ENCODE results near the gene LDLRAD3.
"Not testable (repeated sequence)": the region's sequence is repeated elsewhere in the genome, so short reads cannot be mapped to it uniquely, and the experiment has no call there.

The LDLRAD3 gene, protein sequence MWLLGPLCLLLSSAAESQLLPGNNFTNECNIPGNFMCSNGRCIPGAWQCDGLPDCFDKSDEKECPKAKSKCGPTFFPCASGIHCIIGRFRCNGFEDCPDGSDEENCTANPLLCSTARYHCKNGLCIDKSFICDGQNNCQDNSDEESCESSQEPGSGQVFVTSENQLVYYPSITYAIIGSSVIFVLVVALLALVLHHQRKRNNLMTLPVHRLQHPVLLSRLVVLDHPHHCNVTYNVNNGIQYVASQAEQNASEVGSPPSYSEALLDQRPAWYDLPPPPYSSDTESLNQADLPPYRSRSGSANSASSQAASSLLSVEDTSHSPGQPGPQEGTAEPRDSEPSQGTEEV

DNA sequence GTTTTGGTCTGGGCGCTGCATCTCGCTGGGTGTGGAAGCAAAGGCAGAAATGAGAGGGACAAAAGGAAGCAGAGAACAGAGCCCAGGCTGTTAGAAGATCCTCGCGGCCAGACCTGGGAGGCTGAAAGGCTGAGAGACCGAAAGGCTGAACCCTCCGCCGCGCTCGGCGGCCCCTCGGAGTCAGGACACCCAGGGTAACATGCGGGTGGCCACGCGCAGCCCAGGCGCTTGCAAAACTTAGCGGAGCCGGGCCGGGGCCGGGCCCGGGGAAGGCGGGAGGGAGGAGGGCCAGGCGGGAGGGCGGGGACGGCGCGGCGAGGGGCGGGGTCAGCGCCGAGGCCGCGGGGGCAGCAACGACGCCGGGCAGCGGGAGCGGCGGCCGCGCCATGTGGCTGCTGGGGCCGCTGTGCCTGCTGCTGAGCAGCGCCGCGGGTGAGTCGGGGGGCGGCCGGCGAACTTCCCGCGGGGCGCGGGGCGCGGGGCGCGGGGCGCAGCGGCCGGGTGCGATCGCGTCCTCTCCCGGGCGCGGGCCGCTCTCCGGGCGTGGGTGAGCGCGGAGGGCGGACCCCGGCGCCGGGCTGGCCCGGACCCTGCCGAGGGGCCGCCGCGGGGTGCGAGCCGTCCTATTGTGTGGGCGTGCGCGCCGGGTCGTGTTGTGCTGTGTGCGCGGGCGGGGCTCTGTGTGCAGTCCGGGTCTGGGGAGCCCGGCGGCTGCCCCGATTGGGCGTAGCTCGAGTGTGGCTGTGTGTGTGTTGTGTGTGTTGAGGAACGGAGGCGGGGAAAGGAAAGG is at the start of gene LDLRAD3:
Gene LDLRAD3 (plus strand): TSS at position 350 of the 790 bp plus-strand sequence. CDS start 37 bp downstream, at position 387.
- FAIRE-seq, result no peak

DNA sequence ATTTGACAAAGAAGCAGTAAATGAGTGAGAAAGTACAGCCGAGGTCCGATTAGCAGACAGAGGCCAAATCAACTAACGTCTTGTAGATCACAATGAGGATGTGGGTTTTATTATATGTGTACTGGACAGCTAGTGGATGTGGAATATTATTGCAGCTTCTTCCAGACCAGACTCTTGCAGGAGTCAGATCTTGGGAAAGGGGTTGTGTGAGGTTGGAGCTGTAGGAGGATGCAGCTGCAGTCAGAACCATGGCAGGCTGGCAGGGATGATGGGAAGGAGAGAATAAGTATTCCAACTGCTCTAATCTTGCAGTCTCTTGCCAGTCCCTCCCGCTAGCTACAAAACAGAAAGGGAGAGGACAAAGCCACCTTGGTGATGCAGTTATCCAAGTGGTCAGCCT is 46.8 kb upstream of the LDLRAD3 start:
- FAIRE-seq, result no peak

DNA sequence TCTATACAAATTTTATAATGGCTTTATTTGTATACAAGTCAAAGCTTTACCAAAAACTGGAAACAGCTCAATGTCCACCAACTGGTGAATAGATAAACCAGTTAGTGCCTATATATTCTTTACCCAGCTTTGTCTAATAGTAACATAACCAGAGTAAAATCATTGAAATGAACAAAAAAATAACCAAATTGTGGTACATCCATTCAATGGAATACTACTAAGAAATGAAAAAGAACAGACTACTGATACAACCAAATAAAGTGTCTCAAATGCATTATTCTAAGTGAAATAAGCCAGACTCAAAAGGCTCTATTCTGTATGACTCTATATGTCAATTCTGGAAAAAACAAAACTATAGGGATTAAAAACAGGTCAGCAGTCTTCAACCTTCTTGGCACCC is 40.9 kb upstream of the LDLRAD3 start:
- no peak for FAIRE-seq

DNA sequence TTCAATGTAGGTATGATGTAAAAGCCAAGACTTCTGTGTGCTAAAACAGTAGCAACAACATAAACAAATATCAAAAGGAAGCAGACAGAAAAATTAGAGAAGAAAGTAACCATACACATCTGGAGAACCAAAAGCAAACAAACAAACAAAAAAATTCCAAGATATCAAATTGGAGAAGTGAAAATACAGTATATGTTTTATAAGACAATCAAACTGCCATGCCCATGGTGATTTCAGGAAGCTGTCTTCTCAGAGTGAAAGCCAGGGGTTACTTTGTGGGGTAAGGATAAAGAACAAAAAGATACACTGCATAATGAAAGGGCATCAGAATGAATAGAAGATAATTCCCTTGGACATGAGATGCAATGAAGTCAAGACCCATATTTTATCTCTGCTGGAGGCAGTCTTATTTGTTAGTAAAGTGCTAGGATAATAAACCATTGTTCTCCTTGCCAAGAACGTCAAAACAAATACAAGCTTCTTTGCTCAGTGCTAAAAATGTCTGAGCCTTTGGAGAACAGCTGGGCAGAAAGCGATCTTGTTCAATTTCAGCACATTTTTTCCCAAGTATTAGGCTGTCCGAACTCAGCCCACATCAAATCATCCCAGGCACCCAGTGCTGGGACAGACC is 38.1 kb upstream of the LDLRAD3 start:
- FAIRE-seq, result no peak

DNA sequence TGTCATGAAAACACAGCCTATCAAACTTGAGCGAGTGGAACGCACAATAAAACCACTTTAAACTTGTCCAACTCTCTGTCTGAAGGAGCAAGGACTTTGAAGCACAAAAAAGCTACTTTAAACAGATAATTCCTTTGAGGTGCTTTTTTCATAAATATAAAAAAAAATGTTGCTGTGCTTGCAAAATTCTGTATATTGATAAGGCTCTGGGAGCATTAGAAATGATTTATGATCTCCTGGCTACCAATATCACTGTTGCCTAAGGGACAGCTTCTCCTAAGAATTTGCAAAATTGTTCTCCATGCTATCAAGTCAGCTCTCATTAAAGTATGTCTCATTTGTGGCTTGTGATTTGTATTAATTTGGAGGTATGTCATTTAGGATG is 37.6 kb upstream of the LDLRAD3 start:
- FAIRE-seq, result no peak

DNA sequence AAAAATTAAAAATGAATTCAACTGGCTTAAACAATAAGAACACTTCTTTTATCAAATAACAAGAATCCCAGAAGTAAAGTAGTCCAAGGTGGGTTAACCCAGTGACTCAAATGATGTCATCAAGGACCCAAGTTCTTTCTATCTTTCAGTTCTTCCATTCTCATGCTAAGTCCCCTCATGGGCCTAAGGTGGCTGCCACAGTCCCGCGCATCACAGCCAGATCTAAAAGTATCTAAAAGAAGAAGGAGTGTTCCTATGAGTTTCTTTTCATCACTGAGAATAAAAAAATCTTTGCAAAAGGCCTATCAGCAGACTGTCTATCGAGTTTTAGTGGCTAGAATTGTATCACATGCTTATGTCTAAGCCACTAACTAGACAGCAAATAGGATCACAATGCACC is 37.2 kb upstream of the LDLRAD3 start:
- FAIRE-seq, result no peak

DNA sequence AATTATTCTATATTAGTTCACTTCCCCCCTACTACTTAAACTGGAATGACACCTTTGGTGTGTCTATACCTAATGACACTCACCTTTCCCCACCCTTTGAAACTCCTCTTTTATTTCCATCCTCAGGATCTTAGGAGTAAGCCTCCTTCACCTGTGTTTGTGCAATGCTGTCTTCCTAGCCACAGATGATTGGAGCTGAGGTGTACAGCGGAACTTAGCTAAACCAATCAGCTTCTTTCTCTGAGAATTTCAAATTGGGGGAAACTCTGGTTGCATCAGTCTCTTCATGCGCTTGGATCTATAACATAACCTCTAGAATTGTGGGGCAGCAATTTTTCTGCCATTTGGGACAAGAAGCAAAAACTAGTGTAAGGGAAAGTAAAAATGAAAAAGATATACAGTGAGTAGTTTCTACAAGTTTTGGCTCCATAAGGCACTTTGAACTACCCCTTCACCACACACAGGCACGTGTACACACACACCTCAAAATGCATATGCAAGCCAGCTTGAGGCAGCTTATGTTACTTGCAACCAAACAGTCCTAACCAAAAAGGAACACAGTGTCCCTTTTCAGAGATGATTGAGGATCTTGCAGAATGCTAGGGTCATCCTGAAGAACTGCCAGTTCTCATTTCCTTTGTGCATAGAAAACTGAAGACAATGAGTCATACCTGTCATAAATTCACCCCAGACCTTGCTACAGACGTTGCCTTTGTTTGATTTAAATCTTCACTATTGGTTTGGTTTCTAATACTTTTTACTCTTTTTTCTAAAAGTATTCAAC is 36.0 kb upstream of the LDLRAD3 start:
- FAIRE-seq, result no peak

DNA sequence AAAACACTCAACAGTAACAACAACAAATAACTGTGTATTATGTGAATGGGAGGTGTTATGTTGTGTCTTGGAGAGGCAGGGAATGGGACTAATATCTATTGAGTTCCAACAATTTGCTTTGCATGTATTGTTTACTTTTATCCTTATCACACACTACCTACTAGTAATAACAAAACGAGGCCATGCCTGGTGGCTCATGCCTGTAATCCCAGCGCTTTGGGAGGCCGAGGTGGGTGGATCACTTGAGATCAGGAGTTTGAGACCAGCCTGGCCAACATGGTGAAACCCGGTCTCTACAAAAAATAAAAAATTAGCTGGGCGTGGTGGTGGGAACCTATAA is 35.5 kb upstream of the LDLRAD3 start:
- FAIRE-seq, result not testable (repeated sequence)

DNA sequence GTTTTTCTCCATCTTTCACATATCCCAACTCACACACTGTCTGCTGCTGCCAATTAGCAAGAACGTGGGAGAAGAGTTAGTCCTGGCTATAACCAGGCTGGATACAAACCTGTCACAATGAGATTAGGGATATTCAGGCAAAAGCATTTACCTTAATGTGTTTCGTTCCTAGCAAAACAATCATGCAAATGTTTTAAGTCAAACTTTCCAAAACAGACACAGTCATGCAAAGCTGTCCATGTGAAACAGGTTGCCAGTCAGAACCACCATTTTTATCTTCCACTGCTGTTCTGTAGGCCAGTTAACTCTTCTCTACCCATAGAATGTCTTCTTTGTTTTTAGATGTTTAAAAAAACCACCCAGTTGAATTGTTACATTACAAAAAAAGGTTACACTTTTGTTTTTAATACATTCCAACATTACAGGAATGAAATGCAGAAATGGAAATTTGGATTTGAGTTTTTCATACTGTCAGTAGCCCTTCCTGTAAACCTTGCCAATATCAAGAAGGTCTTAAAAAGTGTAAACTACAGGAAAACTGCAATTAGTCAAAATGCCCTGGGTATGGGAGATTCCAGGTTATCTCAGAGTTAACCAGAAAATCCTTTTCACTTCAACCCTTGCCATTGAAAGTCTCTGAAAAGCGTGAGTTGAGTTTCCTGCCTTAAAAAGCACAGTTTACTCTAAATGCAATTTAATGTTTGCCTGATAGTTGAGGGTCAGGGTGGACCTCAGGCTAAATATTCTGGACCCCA is 34.2 kb upstream of the LDLRAD3 start:
- no peak for FAIRE-seq

DNA sequence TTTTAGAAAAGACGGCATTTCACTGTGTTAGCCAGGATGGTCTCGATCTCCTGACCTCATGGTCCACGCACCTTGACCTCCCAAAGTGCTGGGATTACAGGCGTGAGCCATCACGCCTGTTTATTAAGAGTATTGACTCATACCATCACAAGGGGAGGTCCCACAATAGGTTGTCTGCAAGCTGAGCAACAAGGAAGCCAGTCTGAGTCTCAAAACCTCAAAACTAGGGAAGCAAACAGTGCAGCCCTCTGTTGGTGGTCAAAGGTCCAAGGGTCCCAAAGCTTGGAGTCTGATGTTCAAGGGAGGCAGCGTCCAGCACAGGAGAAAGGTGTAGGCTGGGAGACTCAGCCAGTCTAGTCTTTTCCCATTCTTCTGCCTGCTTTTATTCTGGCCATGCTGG is 32.8 kb upstream of the LDLRAD3 start:
- FAIRE-seq, result no peak

DNA sequence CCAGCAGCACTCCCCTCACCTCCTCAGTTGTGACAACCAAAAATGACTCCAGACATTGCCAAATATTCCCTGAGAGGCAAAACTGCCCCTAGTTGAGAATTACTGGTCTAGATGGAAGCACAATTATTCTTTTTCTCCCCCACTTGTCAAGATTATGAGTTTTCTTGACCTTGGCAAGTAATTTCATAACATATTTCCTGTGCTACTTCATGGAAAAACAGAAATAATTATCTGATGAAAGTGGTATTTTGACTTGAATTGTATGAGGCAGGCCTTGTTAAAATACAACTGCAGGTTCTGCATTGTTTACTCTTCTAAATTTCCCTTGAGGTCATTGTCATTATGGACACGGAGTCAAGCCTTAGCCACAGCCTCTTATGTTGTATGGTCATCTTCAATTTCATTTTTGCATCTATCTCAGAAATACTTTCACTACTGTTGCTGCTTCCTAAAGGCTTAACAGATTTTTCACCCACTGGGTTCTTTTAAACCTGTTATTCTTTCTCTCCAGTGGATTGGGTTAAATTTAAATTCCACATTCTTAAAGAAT is 32.2 kb upstream of the LDLRAD3 start:
- FAIRE-seq, result no peak

DNA sequence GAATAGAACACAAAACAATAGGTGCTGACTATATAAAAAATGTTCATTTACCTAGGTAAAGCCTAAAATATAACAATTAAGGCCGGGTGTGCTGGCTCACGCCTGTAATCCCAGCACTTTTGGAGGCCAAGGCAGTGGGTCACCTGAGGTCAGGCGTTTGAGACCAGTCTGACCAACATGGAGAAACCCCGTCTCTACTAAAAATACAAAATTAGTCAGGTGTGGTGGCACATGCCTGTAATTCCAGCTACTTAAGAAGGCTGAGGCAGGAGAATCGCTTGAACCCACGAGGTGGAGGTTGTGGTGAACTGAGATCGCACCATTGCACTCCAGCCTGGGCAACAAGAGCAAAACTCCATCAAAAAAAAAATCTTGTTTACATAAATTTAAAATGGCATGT is 31.4 kb upstream of the LDLRAD3 start:
- not testable (repeated sequence) for FAIRE-seq

DNA sequence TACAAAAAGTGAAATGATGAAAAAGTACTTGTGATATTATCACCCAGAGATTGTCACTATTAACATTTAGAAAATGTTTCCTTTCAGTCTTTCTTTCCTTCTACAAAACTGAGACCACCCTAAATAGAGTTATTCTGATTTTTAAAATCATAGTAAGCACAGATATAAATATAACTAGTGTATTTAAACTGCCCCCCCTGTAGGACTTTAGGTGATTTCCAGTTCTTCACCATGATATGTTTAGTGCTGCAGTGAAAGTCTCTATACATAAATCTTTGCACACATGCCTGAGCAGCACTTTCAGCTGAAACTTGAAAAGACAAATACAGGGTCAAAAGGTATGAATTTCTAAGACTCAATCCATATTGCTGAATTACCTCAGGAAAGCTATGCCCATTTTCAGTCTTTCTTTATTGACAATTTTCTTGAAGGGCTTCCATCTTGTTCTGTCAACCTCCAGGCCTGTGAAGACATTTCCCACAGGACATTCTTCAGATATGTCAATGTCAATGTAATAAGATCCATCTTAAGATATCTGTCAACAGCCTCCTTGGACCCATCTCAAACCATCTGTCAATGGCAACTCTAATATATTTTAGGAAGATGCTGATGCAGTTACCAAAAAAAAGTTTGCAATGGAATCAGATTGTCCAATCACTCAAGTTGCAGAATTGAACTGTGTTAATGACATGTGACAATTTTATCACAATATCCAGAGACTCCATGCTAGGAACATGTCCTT is 30.8 kb upstream of the LDLRAD3 start:
- no peak for FAIRE-seq

DNA sequence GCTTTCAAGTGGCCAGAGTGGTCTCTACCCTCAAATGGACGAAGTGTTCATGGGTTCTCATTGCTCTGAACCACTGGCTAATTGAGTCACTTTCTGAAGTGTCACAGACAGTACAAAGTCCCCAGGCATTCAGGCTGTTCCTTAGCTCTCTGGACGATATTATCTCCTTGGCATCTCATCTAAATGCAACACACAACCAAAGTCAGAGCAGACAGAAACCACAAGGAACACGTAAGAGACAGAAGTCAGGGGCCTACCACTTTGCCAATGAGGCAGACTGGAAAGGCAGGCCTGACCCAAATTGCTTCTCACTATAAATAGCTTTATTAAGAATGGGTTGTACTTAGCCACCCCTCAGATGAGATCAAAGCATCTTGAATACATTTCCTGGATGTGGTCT is 29.0 kb upstream of the LDLRAD3 start:
- FAIRE-seq, result no peak

DNA sequence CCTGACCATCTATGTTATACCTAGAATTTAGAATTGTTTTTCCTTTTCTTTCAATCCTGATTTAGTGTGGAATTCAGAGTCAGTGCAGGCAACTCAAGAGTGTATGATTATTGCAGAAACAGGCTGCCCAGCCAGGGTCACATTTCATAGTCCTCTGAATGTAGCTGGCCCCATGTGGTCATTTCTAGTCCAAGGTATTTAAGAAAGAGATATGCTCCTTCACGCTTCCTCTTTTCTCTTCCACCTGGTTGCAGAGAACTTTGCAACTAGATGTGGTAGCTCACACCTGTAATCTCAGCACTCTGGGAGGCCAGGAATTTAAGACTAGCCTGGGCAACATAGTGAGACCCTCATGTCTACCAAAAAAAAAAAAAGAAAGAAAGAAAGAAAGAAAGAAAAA is 27.6 kb upstream of the LDLRAD3 start:
- no peak for FAIRE-seq

DNA sequence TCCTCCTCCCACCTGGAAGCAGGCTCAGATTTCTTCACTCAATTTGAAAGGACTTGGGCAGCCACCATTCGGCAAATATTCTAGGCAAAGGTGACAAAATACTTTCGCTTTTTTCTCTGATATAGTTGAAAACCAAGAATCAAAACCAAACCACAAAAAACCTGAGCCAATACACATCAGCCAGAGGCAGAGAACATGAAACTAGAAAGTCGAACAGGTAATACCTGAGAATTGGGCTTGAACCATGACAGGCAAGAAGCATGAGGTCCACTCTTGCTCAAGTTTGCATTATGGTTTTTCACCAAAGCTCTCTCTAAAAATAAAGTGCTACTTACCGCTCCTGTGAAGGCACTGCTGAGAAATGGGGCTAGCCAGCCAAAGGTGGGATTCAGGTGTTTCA is 26.2 kb upstream of the LDLRAD3 start:
- FAIRE-seq, result no peak

DNA sequence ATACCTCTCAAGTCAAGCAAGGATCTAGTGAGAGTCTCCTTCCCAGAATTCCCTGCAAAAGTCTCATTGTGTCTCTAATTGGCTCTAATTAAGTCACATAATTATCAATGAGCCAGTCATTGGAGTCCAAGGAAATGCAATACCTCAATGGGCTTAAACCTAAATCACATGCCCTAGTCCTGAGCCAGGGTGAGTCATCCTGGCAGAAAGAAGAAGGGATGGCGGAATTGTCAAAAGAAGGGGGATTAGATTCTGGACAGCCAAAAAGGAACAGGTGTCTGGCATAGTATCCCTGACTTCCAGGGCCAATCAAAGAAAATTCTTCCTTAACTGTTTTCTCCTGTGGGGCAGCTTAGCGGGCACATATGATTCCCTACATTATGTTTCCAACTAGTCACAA is 25.1 kb upstream of the LDLRAD3 start:
- FAIRE-seq, result no peak

DNA sequence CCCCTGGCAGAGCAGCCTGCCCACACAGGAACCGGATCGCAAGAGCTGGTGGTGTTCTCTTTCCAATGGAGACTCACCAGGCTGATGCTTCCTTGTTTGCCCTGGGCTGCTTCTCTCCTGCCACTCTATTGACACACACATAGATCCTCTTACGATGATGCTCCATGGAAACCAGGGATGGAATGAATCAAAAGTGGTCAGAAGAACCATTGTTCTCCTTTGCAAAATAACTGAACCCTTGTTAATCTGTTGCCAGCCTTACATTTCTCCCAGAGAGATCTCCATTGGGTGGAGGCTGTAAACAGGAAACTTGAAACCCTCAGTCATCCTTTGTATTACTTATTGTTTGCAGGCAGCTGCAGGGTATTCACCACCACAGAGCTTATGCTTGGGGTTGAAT is 24.6 kb upstream of the LDLRAD3 start:
- no peak for FAIRE-seq

DNA sequence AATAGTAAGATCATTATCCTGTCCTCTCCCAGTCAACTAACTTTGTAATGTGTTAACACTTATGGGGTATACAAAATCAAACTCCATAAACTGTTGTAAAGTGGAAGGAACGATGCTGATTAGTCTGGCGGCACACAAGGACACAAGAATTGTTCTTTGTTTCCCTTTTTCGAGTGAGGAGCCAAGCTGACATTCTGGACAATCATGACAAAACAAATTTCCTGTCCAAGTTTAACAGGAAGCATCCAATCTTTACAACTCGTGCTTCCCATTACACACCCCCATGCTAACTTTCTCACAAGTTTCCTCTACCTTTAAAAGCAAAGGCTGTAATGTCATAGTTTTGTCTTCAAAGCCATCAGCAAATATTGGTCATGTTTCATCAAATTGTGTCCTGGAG is 20.4 kb upstream of the LDLRAD3 start:
- no peak for FAIRE-seq

DNA sequence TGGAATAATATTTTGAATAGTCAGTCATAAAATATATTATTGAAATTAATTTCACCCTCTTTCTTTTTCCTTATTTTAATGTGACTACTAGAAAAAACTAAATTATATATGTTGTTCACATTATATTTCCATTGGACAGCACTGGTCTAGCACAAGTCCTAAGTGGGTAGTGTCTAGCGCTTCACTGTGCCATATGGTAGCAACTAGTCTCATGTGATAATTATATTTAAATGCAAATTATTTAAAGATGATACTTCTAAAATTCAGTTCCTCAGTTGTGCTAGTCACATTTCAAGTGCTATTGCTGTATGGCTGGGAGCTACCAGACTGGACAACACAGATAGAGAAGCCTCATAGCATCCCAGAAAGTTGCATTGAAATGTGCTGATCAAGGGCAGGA is 19.1 kb upstream of the LDLRAD3 start:
- no peak for FAIRE-seq

DNA sequence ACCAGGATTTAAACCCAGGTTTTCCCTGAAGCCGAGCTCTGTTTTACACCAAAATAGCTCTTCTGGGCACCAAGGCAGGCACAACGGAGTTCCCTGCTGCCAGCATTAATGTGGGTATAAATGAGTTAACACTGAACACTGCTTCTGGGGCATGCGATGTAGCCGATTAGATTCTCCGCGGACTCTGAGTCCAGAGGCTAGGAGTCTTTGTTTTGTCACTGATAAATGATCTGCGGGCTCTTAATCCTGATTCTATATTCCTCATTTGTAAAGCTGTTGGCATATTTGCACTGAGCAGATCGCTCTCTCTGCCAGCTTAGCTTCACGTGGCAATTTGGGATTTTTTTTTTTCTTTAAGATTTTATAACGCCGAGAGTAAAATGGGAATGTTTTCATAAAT is 16.8 kb upstream of the LDLRAD3 start:
- FAIRE-seq, result no peak

DNA sequence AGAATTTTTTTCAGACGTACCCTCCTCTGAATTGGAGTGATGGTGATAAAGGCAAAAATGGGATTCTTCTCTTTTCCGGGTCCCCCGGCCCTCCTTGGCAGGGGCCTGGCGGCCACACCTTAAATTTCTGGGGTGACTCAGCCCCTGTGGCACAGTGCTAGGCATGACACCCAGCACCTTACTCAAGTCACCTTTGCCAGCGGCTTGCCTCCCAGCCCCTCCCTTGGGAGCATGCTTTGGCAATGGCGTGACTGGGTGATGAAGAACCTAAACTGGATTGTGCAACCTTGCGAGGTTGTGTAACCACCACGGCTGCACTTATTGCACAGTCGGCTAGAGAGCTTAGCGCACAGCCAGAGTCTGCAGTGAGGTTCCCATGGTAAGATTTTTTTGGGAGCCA is 16.2 kb upstream of the LDLRAD3 start:
- FAIRE-seq, result no peak
